Ammon's horn (tissue), 1 donor: ENCODE measurements around the gene XRCC1.

ENCODE experiments used
- DNase-seq: peaks from one replicate; pipeline ENCODE4 v3.0.0-alpha.2; 2016; ENCODE audit warnings: low spot score

XRCC1 gene, protein sequence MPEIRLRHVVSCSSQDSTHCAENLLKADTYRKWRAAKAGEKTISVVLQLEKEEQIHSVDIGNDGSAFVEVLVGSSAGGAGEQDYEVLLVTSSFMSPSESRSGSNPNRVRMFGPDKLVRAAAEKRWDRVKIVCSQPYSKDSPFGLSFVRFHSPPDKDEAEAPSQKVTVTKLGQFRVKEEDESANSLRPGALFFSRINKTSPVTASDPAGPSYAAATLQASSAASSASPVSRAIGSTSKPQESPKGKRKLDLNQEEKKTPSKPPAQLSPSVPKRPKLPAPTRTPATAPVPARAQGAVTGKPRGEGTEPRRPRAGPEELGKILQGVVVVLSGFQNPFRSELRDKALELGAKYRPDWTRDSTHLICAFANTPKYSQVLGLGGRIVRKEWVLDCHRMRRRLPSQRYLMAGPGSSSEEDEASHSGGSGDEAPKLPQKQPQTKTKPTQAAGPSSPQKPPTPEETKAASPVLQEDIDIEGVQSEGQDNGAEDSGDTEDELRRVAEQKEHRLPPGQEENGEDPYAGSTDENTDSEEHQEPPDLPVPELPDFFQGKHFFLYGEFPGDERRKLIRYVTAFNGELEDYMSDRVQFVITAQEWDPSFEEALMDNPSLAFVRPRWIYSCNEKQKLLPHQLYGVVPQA

GRCh38 chr19:43575156-43575950, at the start of gene XRCC1, which contains the start of gene PINLYP:
Gene XRCC1 (minus strand): TSS chr19:43575527. CDS start chr19:43575458, 69 bp downstream.
Gene PINLYP (plus strand): TSS chr19:43575801. CDS start chr19:43577192, 1,391 bp downstream.
- peak; percentile 100 for DNase-seq

GRCh38 chr19:43624933-43625332, 49.6 kb upstream of the XRCC1 start:
- DNase-seq, result no peak

DNA sequence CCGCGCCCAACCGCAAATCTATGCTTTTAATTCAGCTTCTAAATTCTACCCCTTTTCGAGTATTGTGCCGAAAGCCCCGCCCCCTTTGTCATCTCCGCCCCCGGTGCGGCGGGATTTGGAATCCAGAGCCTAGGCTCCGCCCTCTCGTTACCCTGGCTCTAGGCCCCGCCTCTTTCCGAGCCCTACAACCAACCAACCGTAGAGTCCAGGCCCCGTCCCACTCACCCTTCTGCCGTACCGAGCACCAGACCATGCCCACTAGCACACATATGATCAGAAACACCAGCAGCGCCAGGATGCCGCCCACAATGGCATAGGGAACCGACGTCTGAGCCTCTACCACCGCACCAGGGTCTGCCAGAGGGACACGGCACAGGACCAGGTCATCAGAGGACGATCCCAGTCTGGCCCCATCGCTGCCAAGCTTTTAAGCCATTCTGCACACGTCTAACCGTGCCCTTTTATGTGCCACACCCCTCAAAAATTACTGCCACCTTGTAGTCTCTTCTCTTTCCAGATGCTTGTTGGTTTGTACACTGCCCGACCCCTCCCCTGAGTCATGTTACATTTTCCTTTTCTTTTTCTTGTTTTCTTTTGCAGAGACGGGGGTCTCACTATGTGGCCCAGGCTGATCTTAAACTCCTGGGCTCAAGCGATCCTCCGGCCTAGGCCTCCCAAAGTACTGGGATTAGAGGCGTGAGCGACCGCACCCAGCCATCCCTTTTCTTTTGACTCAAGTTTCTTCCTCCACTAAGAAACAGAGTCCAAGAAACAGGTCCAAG, 48.8 kb upstream of the XRCC1 start:
- DNase-seq, result no peak

DNA sequence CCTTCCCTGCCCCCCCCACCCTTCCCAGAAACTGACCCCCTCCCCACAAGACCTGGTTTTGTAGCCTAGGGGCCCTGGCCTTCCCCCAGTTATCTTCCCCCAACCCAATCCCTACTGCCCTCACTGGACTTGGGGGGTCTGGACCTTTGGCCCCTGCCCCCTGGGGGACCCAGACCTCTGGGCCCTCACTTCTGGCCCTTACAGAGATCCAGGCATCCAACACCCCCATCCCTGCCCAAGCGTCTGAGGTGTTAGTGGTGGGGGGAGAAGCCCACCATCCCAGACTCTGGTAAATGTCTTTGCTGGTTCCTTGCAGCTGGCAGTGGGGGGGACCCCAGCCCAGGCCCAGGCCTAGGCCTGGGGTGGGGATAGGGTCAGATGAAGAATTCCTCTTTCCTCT, 47.6 kb upstream of the XRCC1 start:
- DNase-seq, result no peak

GRCh38 chr19:43622070-43622469, 46.7 kb upstream of the XRCC1 start:
- no peak for DNase-seq

DNA sequence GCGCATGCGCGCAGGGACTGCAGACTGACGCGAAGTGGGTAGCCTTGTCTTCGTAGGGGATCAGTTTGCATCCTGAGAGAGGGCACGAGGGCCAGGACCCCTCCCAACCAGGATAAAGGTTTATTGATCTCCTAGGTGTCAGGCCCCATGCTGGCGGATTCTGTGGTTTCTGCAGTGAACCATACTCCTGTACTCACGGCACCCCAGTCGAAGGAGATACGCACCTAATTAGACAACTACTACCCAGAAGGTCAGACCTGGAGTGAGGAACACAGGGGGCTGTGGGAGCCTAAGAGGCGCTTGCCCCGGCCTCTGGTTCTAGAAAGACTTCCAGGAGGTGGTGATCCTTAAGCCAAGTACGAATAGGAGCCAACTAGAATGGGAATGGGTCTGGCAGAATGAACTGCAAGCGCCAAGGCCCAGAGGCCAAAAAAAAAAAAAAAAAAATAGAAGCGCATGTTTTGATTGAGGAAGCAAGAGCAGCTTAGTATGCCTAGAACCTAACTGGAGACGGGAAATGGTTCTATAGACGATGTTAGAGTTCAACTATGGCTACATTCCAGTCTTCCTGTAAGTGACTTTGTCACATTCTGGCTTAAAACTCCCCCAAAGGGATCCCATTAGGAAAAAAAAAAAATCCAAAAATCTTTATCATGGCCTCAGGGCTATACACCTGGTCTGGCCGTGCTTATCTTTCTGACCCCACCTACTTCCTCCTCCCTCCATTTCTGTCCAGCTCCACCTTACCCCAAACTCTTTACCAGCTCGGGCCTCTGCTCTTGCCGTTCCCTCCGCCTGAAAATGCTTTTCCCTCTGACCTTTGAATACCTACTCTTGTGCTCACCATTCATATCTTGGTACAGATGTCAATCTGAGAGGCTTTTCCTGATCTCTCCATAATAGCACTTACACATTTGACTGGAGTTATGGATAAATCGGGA, 45.0 kb upstream of the XRCC1 start:
- DNase-seq, result no peak

GRCh38 chr19:43619262-43620060, 44.1 kb upstream of the XRCC1 start, which contains the start of gene ZNF428:
Gene ZNF428 (minus strand): TSS chr19:43619629. CDS start chr19:43614304, 5,325 bp downstream.
- DNase-seq, result peak; percentile 94

GRCh38 chr19:43618921-43619261, 43.6 kb upstream of the XRCC1 start:
- no peak for DNase-seq

DNA sequence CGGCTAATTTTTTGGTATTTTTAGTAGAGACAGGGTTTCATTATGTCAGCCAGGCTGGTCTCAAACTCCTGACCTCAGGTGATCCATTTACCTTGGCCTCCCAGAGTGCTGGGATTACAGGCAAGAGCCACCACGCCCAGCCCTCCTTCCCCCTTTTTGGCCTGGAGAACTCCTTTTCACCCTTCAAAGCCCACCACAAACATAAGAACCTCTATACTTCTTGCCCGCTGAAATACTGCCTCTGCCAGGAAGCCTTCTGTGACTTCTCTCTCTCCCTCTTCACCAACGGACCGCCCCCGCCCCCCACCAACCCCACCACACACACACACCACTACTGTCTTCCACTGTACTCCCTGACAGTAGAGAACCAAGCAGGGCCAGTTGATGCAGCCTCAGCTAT, 41.6 kb upstream of the XRCC1 start:
- DNase-seq, result no peak

- DNase-seq, result no peak
These were observed 41.0 kb upstream of the XRCC1 start for GRCh38 chr19:43616306-43616705.

DNA sequence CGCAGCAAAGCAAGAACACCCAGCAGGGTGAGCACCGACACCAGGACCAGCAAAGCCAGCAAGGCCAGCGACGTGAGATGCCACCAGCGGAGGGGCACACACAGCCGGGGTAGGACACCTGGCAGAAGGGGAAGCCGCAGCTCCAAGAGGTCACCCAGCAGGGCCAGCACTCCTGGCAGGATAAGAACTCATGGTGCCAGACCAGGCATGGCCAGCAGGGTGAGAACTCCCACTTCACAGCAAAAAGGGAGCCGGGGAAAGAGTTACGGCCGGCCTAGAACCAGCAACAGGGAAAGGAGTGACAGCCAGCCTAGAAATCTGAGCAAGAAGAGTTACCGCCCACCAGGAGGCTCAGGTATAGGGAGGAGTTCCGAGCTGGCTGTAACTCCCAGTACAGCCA, 37.0 kb upstream of the XRCC1 start:
- DNase-seq, result no peak

DNA sequence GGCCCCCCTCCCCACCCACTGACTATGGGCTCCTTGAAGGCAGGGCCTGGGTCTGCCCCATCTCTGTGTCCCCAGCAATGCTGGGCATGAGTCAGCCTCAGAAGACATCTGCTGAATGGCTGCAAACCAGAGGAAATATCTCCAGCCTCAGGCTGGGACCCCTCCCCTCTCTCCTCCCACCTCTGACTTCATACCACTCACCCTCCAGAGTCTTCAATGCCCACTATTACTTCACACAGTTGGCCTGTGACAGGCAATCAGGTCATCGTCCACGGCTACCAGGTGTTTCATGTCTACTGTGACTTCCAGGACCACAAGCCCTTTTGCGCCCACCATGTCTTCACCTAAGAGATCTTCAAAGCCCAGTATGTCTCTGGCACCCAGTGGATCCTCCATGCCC, 36.5 kb upstream of the XRCC1 start, which contains the start of gene SRRM5:
Gene SRRM5, plus strand, starts transcription at position 301 of the 400 bp plus-strand sequence. Its CDS starts 34 bp downstream, at position 335.
- DNase-seq, result no peak

- DNase-seq, result no peak
These were observed 35.2 kb upstream of the XRCC1 start for GRCh38 chr19:43610493-43610892.

DNA sequence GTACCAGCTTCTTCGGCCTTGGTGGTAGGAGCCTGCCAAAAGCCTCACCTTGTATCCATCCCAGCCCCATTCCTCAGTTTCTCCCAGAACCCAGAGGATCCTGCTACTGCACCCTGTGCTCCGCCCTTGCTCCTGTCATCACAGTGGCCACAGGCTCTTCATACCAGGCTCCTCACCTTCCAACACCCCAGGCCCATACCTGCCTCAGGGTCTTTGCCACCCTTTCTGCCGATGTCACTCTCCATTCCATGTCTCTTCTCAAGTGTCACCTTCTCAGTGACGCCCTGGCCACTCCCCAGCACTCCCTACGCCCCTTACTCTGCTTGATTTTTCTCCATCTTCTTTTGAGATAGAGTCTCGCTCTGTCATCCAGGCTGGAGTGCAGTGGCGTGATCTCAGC, 34.5 kb upstream of the XRCC1 start:
- DNase-seq, result no peak

GRCh38 chr19:43607238-43608205, 32.2 kb upstream of the XRCC1 start:
- no peak for DNase-seq

GRCh38 chr19:43606569-43607229, 31.4 kb upstream of the XRCC1 start:
- no peak for DNase-seq

- peak; percentile 31 for DNase-seq
These were observed 30.7 kb upstream of the XRCC1 start for GRCh38 chr19:43605875-43606568.
